SK-N-SH (cell line): ENCODE data around the gene ETS1. TPM values are rescaled to one million over a fixed set of nuclear protein-coding genes. Genes with fewer than 3 reads are reported as not detected.

ENCODE experiments used
- CTCF ChIA-PET: fragments of 300-600, 350-600 bp; formaldehyde crosslinking; extraction: SDS; loops from one replicate; lab custom pipeline; 2021; lab: Yijun Ruan, JAX
- POLR2A ChIA-PET: fragments of 350-600 bp; sonication (Branson Sonifier 250); formaldehyde crosslinking; extraction: SDS; loops from one replicate; lab custom pipeline; 2020; ENCODE audit warnings: antibody characterized with exemption, inconsistent platforms; lab: Yijun Ruan, JAX
- DNase-seq: peaks from one replicate; pipeline ENCODE4 v3.0.0; 2012
- H2AFZ ChIP-seq: fragments of 200-600 bp; sonication (generic); 2 replicates; pipeline ENCODE4 v1.8.1; 2016; ENCODE audit warnings: antibody characterized with exemption, mild to moderate bottlenecking, low read depth
- H3F3A ChIP-seq: fragments of 200-600 bp; sonication (generic); replicated peaks from 2 replicates; pipeline ENCODE3; 2016; ENCODE audit warnings: antibody characterized with exemption, mild to moderate bottlenecking; ENCODE audit not compliant: insufficient read depth
- H3K27ac ChIP-seq, 2 experiments: fragments of 200-500 bp in 1 of 2; fragments of 200-600 bp in 1 of 2; sonication (Bioruptor generic) in 1 of 2; sonication (generic), shearing (Covaris generic) in 1 of 2; 2 replicates each; pipeline versions ENCODE4 v1.5.1 to v1.6.1; 2014 to 2016; ENCODE audit warnings: low read depth in 2 of 2, inconsistent platforms in 1 of 2, low read length in 1 of 2, mild to moderate bottlenecking in 1 of 2, mixed read lengths in 1 of 2
- H3K27me3 ChIP-seq: fragments of 200-600 bp; sonication (generic), shearing (Covaris generic); 2 replicates; pipeline ENCODE4 v1.6.1; 2016; ENCODE audit warnings: mixed run types; ENCODE audit not compliant: insufficient read depth
- H3K36me3 ChIP-seq, 2 experiments: fragments of 200-500 bp in 1 of 2; fragments of 200-600 bp in 1 of 2; sonication (Bioruptor generic) in 1 of 2; sonication (generic) in 1 of 2; replicated peaks in 1 of 2; 2 replicates each; pipeline versions ENCODE3 to v1.5.1; 2014 to 2016; ENCODE audit warnings: low read length in 1 of 2, mild to moderate bottlenecking in 1 of 2; ENCODE audit not compliant: insufficient read depth in 2 of 2, control insufficient read depth in 1 of 2
- H3K4me1 ChIP-seq, 2 experiments: fragments of 200-500 bp in 1 of 2; fragments of 200-600 bp in 1 of 2; sonication (Bioruptor generic) in 1 of 2; sonication (generic), shearing (Covaris generic) in 1 of 2; 2 replicates each; pipeline versions ENCODE4 v1.5.1 to v1.6.1; 2014 to 2016; ENCODE audit warnings: low read depth in 1 of 2, low read length in 1 of 2, mixed run types in 1 of 2; ENCODE audit not compliant: insufficient read depth in 2 of 2, control insufficient read depth in 1 of 2
- H3K4me2 ChIP-seq: fragments of 200-600 bp; sonication (generic), shearing (Covaris generic); 2 replicates; pipeline ENCODE4 v1.6.1; 2017; ENCODE audit warnings: mixed run types
- H3K4me3 ChIP-seq, 2 experiments: fragments of 200-500 bp in 1 of 2; fragments of 200-600 bp in 1 of 2; sonication (Bioruptor generic) in 1 of 2; sonication (generic), shearing (Covaris generic) in 1 of 2; 2 replicates each; pipeline versions ENCODE4 v1.5.1 to v1.8.1; 2014 to 2016; ENCODE audit warnings: low read depth in 2 of 2, inconsistent platforms in 1 of 2, low read length in 1 of 2, mild to moderate bottlenecking in 1 of 2, mixed read lengths in 1 of 2, moderate library complexity in 1 of 2
- H3K79me2 ChIP-seq: fragments of 200-600 bp; sonication (generic); 2 replicates; pipeline ENCODE4 v1.8.1; 2017; ENCODE audit warnings: mild to moderate bottlenecking; ENCODE audit not compliant: insufficient read depth
- H3K9ac ChIP-seq: fragments of 200-600 bp; sonication (generic); 2 replicates; pipeline ENCODE4 v1.6.1; 2017; ENCODE audit warnings: mixed run types
- H3K9me2 ChIP-seq: fragments of 200-600 bp; sonication (generic); 2 replicates; pipeline ENCODE4 v1.6.1; 2017; ENCODE audit warnings: mixed run types
- H3K9me3 ChIP-seq: fragments of 200-600 bp; sonication (generic); 2 replicates; pipeline ENCODE4 v1.6.1; 2017; ENCODE audit warnings: mixed run types, mild to moderate bottlenecking, moderate library complexity
- H4K20me1 ChIP-seq: fragments of 200-600 bp; sonication (generic); 2 replicates; pipeline ENCODE4 v1.6.1; 2017; ENCODE audit warnings: mild to moderate bottlenecking, mixed run types; ENCODE audit not compliant: insufficient read depth
- CHD2 ChIP-seq: fragments of 150-350 bp; IDR thresholded peaks from 2 replicates; pipeline ENCODE4 v1.6.1; 2018; ENCODE audit warnings: low read length; ENCODE audit not compliant: partially characterized antibody
- EZH2phosphoT487 ChIP-seq: fragments of 200-600 bp; sonication (generic); IDR thresholded peaks from 2 replicates; pipeline ENCODE4 v1.6.1; 2017; ENCODE audit warnings: low read depth, mixed run types, mild to moderate bottlenecking, antibody characterized with exemption, moderate library complexity, borderline replicate concordance
- POLR2AphosphoS5 ChIP-seq: IDR thresholded peaks from 2 replicates; pipeline ENCODE4 v1.6.1; 2012; ENCODE audit warnings: low read depth, low read length
- RAD21 ChIP-seq: IDR thresholded peaks from 2 replicates; pipeline ENCODE4 v1.6.1; 2012; ENCODE audit warnings: mild to moderate bottlenecking, low read length
- RCOR1 ChIP-seq: fragments of 150-350 bp; IDR thresholded peaks from 2 replicates; pipeline ENCODE4 v1.6.1; 2017; ENCODE audit warnings: antibody characterized with exemption, low read length
- SMC3 ChIP-seq: IDR thresholded peaks from 2 replicates; pipeline ENCODE4 v1.6.1; 2012; ENCODE audit warnings: low read depth, low read length, improper control_type of control experiment
- TCF12 ChIP-seq: IDR thresholded peaks from 2 replicates; pipeline ENCODE4 v1.4.0; 2012
- WGBS: methylation state at CpG from one replicate; pipeline ENCODE4 v1.1.6; 2017; ENCODE audit warnings: low lambda C conversion rate; 5-methylcytosine and 5-hydroxymethylcytosine counted together
- polyA plus RNA-seq, 3 experiments: library from polyadenylated mRNA; depleted of rRNA; stranded (reverse); fragments of >200 nt; gene quantifications; 2 replicates each; pipeline ENCODE4 v1.2.3, GENCODE V29; 2012
- TF ChIP-seq, protein P1 (sequence below): IDR thresholded peaks from 2 replicates; pipeline ENCODE4 v1.4.0; 2012; ENCODE audit warnings: low read depth, borderline replicate concordance
- TF ChIP-seq, protein P2 (sequence below): fragments of 150-350 bp; IDR thresholded peaks from 2 replicates; pipeline ENCODE4 v1.6.1; 2017; ENCODE audit warnings: antibody characterized with exemption, low read length, low read depth, borderline replicate concordance
- TF ChIP-seq, protein P3 (sequence below): IDR thresholded peaks from 2 replicates; pipeline ENCODE4 v1.6.1; 2012; ENCODE audit warnings: mild to moderate bottlenecking, low read depth, low read length, moderate library complexity
- TF ChIP-seq, protein P4 (sequence below): fragments of 150-350 bp; IDR thresholded peaks from 2 replicates; pipeline ENCODE4 v1.6.1; 2016; ENCODE audit warnings: mild to moderate bottlenecking, low read depth, low read length

ETS1 gene
- polyA plus RNA-seq, 1 of the 3 experiments (the other 2 are of a cell fraction): 14.5 TPM

DNA sequence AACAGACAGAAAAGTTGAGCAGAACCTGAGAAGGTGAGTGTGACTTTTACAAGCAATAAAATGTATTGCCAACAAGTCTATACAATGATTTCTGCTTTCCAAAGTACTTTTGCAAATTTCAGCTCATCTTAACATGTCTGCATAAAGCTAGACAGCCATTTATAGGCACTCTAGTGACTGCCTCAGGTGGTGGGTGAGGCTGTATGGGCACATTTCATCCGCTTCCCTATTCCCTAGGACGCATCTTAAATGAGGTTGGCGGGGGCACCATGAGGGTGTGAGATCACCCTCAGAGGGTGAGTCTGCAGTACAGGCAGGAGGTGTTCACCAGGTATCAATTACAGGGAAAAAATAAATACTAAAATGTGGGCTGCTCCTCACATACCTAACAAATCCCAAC, 110.1 kb downstream of the ETS1 start:
- ChIA-PET CTCF (no interaction called here), POLR2A (no interaction called here)
- Histone ChIP-seq H2AFZ (no peak overlapping the region), H3K9ac (no peak overlapping the region), H3K27ac (no peak overlapping the region), H3F3A (peaks cover 6% of the 10 kb centered on the region), H3K79me2 (peaks cover 96% of the 10 kb centered on the region), H3K27me3 (no peaks in the 10 kb centered on the region), H3K9me2 (no peaks in the 10 kb centered on the region), H3K9me3 (no peaks in the 10 kb centered on the region), H3K4me2 (no peak overlapping the region), H3K4me3 (no peak overlapping the region), H4K20me1 (no peaks in the 10 kb centered on the region), H3K36me3 (peaks cover 46 to 79% of the 10 kb centered on the region in 2 experiments), H3K4me1 (peaks cover 13 to 18% of the 10 kb centered on the region in 2 experiments; a peak in 3 of 4 replicates)
- TF ChIP-seq, protein P1, sequence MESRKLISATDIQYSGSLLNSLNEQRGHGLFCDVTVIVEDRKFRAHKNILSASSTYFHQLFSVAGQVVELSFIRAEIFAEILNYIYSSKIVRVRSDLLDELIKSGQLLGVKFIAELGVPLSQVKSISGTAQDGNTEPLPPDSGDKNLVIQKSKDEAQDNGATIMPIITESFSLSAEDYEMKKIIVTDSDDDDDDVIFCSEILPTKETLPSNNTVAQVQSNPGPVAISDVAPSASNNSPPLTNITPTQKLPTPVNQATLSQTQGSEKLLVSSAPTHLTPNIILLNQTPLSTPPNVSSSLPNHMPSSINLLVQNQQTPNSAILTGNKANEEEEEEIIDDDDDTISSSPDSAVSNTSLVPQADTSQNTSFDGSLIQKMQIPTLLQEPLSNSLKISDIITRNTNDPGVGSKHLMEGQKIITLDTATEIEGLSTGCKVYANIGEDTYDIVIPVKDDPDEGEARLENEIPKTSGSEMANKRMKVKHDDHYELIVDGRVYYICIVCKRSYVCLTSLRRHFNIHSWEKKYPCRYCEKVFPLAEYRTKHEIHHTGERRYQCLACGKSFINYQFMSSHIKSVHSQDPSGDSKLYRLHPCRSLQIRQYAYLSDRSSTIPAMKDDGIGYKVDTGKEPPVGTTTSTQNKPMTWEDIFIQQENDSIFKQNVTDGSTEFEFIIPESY: no peak
- TF ChIP-seq SMC3: no peak
- TF ChIP-seq RAD21: no peak
- TF ChIP-seq, protein P2, sequence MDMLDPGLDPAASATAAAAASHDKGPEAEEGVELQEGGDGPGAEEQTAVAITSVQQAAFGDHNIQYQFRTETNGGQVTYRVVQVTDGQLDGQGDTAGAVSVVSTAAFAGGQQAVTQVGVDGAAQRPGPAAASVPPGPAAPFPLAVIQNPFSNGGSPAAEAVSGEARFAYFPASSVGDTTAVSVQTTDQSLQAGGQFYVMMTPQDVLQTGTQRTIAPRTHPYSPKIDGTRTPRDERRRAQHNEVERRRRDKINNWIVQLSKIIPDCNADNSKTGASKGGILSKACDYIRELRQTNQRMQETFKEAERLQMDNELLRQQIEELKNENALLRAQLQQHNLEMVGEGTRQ: no peak
- TF ChIP-seq, protein P3, sequence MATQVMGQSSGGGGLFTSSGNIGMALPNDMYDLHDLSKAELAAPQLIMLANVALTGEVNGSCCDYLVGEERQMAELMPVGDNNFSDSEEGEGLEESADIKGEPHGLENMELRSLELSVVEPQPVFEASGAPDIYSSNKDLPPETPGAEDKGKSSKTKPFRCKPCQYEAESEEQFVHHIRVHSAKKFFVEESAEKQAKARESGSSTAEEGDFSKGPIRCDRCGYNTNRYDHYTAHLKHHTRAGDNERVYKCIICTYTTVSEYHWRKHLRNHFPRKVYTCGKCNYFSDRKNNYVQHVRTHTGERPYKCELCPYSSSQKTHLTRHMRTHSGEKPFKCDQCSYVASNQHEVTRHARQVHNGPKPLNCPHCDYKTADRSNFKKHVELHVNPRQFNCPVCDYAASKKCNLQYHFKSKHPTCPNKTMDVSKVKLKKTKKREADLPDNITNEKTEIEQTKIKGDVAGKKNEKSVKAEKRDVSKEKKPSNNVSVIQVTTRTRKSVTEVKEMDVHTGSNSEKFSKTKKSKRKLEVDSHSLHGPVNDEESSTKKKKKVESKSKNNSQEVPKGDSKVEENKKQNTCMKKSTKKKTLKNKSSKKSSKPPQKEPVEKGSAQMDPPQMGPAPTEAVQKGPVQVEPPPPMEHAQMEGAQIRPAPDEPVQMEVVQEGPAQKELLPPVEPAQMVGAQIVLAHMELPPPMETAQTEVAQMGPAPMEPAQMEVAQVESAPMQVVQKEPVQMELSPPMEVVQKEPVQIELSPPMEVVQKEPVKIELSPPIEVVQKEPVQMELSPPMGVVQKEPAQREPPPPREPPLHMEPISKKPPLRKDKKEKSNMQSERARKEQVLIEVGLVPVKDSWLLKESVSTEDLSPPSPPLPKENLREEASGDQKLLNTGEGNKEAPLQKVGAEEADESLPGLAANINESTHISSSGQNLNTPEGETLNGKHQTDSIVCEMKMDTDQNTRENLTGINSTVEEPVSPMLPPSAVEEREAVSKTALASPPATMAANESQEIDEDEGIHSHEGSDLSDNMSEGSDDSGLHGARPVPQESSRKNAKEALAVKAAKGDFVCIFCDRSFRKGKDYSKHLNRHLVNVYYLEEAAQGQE: no peak
- TF ChIP-seq CHD2: no peak
- TF ChIP-seq POLR2AphosphoS5: no peak
- no peak for TF ChIP-seq TCF12
- no peak for TF ChIP-seq RCOR1
- TF ChIP-seq EZH2phosphoT487: no peak
- TF ChIP-seq, protein P4, sequence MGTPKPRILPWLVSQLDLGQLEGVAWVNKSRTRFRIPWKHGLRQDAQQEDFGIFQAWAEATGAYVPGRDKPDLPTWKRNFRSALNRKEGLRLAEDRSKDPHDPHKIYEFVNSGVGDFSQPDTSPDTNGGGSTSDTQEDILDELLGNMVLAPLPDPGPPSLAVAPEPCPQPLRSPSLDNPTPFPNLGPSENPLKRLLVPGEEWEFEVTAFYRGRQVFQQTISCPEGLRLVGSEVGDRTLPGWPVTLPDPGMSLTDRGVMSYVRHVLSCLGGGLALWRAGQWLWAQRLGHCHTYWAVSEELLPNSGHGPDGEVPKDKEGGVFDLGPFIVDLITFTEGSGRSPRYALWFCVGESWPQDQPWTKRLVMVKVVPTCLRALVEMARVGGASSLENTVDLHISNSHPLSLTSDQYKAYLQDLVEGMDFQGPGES: no peak
- DNase-seq: no peak
- WGBS: 100% methylated on average over 3 of the region's 3 CpGs
